Erythroblast (primary cell): ENCODE measurements around the gene PDCD1.
A peak's percentile ranks its signal among the peaks of the same experiment; 100 is the strongest.

ENCODE experiments used
- DNase-seq, 2 experiments: peaks; one replicate each; lab custom pipeline; 2025; lab: John Stamatoyannopoulos, UW
- GATA1 ChIP-seq: IDR thresholded peaks from 2 replicates; pipeline ENCODE4 v1.6.1; 2011; ENCODE audit warnings: low read depth, mild to moderate bottlenecking, control low read depth, low read length, moderate library complexity
- POLR2A ChIP-seq: IDR thresholded peaks from 2 replicates; pipeline ENCODE4 v1.6.1; 2011; ENCODE audit warnings: mild to moderate bottlenecking, low read length

The PDCD1 gene

GRCh38 chr2:241890524-241891235 is 32.0 kb upstream of the PDCD1 start:
- TF ChIP-seq POLR2A (no peak), GATA1 (no peak)
- DNase-seq = no peak

- no peak for DNase-seq
- TF ChIP-seq POLR2A (no peak), GATA1 (no peak)
These were observed 29.9 kb upstream of the PDCD1 start for GRCh38 chr2:241888641-241889040.

- TF ChIP-seq GATA1 = no peak
- TF ChIP-seq POLR2A = no peak
- DNase-seq = no peak
These were observed 29.3 kb upstream of the PDCD1 start for GRCh38 chr2:241887806-241888522.

- no peak for DNase-seq
- no peak for TF ChIP-seq GATA1
- no peak for TF ChIP-seq POLR2A
These were observed 28.2 kb upstream of the PDCD1 start for GRCh38 chr2:241886840-241887447.

- no peak for DNase-seq
- TF ChIP-seq GATA1 (no peak), POLR2A (no peak)
These were observed 27.4 kb upstream of the PDCD1 start for GRCh38 chr2:241885946-241886643.

GRCh38 chr2:241885291-241885945 is 26.7 kb upstream of the PDCD1 start:
- no peak for DNase-seq
- no peak for TF ChIP-seq POLR2A
- no peak for TF ChIP-seq GATA1

- DNase-seq = no peak
- TF ChIP-seq GATA1 (no peak), POLR2A (no peak)
These were observed 26.2 kb upstream of the PDCD1 start for GRCh38 chr2:241884951-241885290.

- DNase-seq = peak; percentile 28 to 34
- TF ChIP-seq GATA1 = no peak
These were observed 23.5 kb upstream of the PDCD1 start for GRCh38 chr2:241882091-241882625.

- no peak for DNase-seq
- TF ChIP-seq POLR2A = no peak
- TF ChIP-seq GATA1 = no peak
These were observed 21.8 kb upstream of the PDCD1 start for GRCh38 chr2:241880311-241881073.

GRCh38 chr2:241879326-241879725 is 20.6 kb upstream of the PDCD1 start:
- no peak for DNase-seq
- TF ChIP-seq POLR2A = no peak
- no peak for TF ChIP-seq GATA1

- peak; percentile 80 to 84 for DNase-seq
- TF ChIP-seq GATA1 (no peak), POLR2A (no peak)
These were observed 19.6 kb upstream of the PDCD1 start for GRCh38 chr2:241877989-241878970.

GRCh38 chr2:241877197-241877685 is 18.5 kb upstream of the PDCD1 start:
- TF ChIP-seq POLR2A (no peak), GATA1 (no peak)
- no peak for DNase-seq
